NCI-H1105 treated with DMSO at 0.1 percent for 48 hours (cell line): Measurements from ENCODE around the gene TSPAN5.

Source experiments
- DNase-seq: peaks from one replicate; lab custom pipeline; 2025; lab: John Stamatoyannopoulos, UW

Gene TSPAN5

GRCh38 chr4:98517218-98518021 lies 141.0 kb downstream of the TSPAN5 start:
- no peak for DNase-seq

GRCh38 chr4:98516441-98517217 lies 141.8 kb downstream of the TSPAN5 start:
- no peak for DNase-seq

- no peak for DNase-seq
Observed at GRCh38 chr4:98516042-98516440, 142.4 kb downstream of the TSPAN5 start.

- no peak for DNase-seq
Observed at GRCh38 chr4:98515470-98515809, 143.0 kb downstream of the TSPAN5 start.

- DNase-seq, result no peak
Observed at GRCh38 chr4:98514741-98515469, 143.5 kb downstream of the TSPAN5 start.

GRCh38 chr4:98512918-98513317 lies 145.5 kb downstream of the TSPAN5 start:
- DNase-seq, result no peak

GRCh38 chr4:98510757-98511517 lies 147.5 kb downstream of the TSPAN5 start:
- DNase-seq, result no peak

GRCh38 chr4:98510340-98510739 lies 148.1 kb downstream of the TSPAN5 start:
- no peak for DNase-seq

GRCh38 chr4:98509721-98510120 lies 148.7 kb downstream of the TSPAN5 start:
- DNase-seq, result no peak

- no peak for DNase-seq
Observed at GRCh38 chr4:98508829-98509598, 149.4 kb downstream of the TSPAN5 start.

GRCh38 chr4:98508248-98508647 lies 150.2 kb downstream of the TSPAN5 start:
- no peak for DNase-seq

GRCh38 chr4:98507299-98507698 lies 151.1 kb downstream of the TSPAN5 start:
- DNase-seq, result no peak

- no peak for DNase-seq
Observed at GRCh38 chr4:98506462-98507132, 151.8 kb downstream of the TSPAN5 start.

GRCh38 chr4:98505992-98506391 lies 152.4 kb downstream of the TSPAN5 start:
- no peak for DNase-seq

- DNase-seq, result no peak
Observed at GRCh38 chr4:98504091-98504490, 154.3 kb downstream of the TSPAN5 start.

GRCh38 chr4:98503676-98504075 lies 154.7 kb downstream of the TSPAN5 start:
- DNase-seq, result no peak

- no peak for DNase-seq
Observed at GRCh38 chr4:98502624-98503023, 155.8 kb downstream of the TSPAN5 start.

- no peak for DNase-seq
Observed at GRCh38 chr4:98502031-98502430, 156.4 kb downstream of the TSPAN5 start.

GRCh38 chr4:98501383-98501782 lies 157.0 kb downstream of the TSPAN5 start:
- no peak for DNase-seq

- no peak for DNase-seq
Observed at GRCh38 chr4:98498774-98499173, 159.6 kb downstream of the TSPAN5 start.
